ENCODE results near the gene VGLL2. TPM values are rescaled to one million over a fixed set of nuclear protein-coding genes. Genes with fewer than 3 reads are reported as not detected.
A peak's percentile ranks its signal among the peaks of the same experiment; 100 is the strongest.

The VGLL2 gene
- total RNA-seq, 1 experiment from 2014 or later: not detected

DNA sequence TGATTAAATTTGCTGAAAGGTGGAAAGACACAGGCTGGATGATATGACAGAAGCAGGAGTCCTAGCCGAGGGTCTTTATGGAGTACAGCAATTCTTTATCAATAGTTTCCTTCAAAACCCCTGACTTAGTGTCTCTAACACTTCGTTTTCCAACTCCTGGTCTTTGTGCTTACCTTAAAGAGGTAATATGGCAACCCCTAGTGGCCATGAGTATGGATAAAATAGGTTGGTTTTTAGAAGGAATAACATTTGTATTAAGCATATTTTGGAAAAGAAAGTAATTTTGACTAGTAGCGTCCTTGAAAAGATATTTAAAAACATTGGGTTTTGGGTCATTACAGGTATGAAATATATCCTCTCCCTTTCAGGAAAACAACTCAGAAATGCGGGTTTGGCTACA lies 51.9 kb downstream of the VGLL2 start:
- POLR2A ChIA-PET: no interaction called here
- intact Hi-C loops (cut with micrococcal nuclease; ENCODE audit: unreplicated experiment) (loop anchor here (2.0 to 5.0 kb wide), 2 partner anchors 344 to 440 kb away; partner anchors contain the start of gene RFX6), in situ Hi-C loops (cut with HindIII; ENCODE audit: low pct_unique_long_range_greater_than_20kb, low sequenced_read_pairs) (no loop called here)
- Histone ChIP-seq H3K4me3 (ENCODE audit: low read depth in 2 of 2, low read length in 2 of 2) (no peak overlapping the region), H3K9me3 (ENCODE audit: control insufficient read depth, insufficient read depth, low read depth, low read length) (no peaks in the 10 kb centered on the region), H3K27me3 (ENCODE audit: control insufficient read depth, insufficient read depth, low read length) (peaks cover 2% of the 10 kb centered on the region; the same call in 1 of the 2 replicates), H3K36me3 (ENCODE audit: control insufficient read depth, insufficient read depth, low read length) (no peaks in the 10 kb centered on the region), H3K27ac (ENCODE audit: low read length) (no peak overlapping the region), H3K4me1 (ENCODE audit: control insufficient read depth, insufficient read depth, low read length) (no peaks in the 10 kb centered on the region)
- ATAC-seq (peak; percentile 72; the same call in 1 of the 2 replicates), DNase-seq (ENCODE audit: low read depth, low spot score) (peak; percentile 20)
- TF ChIP-seq, protein P1, sequence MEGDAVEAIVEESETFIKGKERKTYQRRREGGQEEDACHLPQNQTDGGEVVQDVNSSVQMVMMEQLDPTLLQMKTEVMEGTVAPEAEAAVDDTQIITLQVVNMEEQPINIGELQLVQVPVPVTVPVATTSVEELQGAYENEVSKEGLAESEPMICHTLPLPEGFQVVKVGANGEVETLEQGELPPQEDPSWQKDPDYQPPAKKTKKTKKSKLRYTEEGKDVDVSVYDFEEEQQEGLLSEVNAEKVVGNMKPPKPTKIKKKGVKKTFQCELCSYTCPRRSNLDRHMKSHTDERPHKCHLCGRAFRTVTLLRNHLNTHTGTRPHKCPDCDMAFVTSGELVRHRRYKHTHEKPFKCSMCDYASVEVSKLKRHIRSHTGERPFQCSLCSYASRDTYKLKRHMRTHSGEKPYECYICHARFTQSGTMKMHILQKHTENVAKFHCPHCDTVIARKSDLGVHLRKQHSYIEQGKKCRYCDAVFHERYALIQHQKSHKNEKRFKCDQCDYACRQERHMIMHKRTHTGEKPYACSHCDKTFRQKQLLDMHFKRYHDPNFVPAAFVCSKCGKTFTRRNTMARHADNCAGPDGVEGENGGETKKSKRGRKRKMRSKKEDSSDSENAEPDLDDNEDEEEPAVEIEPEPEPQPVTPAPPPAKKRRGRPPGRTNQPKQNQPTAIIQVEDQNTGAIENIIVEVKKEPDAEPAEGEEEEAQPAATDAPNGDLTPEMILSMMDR (IDR thresholded peaks at IDR 0.05): peak; percentile 68
- TF ChIP-seq TCF7L2 (IDR thresholded peaks at IDR 0.05; ENCODE audit: low read depth, low read length): no peak
- no peak for TF ChIP-seq POLR2AphosphoS5 (IDR thresholded peaks at IDR 0.05; ENCODE audit: low read depth, low read length)
- TF ChIP-seq SIN3A (IDR thresholded peaks at IDR 0.05; ENCODE audit: borderline replicate concordance, insufficient read depth, low read depth, low read length): no peak
- BruUV-seq (replicated peaks): no TSS peak
- CTCF ChIA-PET: no interaction called here

Other genes starting within 250 kb of the VGLL2 start
- gene ROS1, start 160.4 kb downstream of the VGLL2 start, total RNA-seq (2021; ENCODE audit: unreplicated experiment): 0.10 TPM
- 29.0 TPM for gene DCBLD1, start 217.1 kb downstream of the VGLL2 start, total RNA-seq (2021; ENCODE audit: unreplicated experiment)

All from Panc1 (cell line).